ENCODE results near the gene MEPE. TPM values are rescaled to one million over a fixed set of nuclear protein-coding genes. Genes with fewer than 3 reads are reported as not detected.

The MEPE gene
- not detected for polyA plus RNA-seq (ENCODE audit: insufficient read length in 10 of 10)
- long read RNA-seq, donor 1, result 0 reads
- long read RNA-seq, donor 2, result 0 reads
- long read RNA-seq, donor 3, result 0 reads
- long read RNA-seq, donor 4, result 0 reads
- long read RNA-seq, donor 5, result 0 reads
- long read RNA-seq, donor 6, result 0 reads
- long read RNA-seq, donor 7, result 0 reads
- long read RNA-seq, donor 8, result 0 reads
- long read RNA-seq, donor 9, result 0 reads

GRCh38 chr4:87832669-87833068, at the start of gene MEPE:
Gene MEPE, plus strand, starts transcription at chr4:87832969. Its CDS starts 1,746 bp downstream, at chr4:87834715.
- DNase-seq, result no peak

- DNase-seq, result no peak
These were observed 49.0 kb upstream of the MEPE start for GRCh38 chr4:87783781-87784180.

GRCh38 chr4:87785731-87786509, 46.8 kb upstream of the MEPE start:
- no peak for DNase-seq

GRCh38 chr4:87799301-87800113, 33.3 kb upstream of the MEPE start, which contains the start of gene IBSP:
Gene IBSP, plus strand, starts transcription at chr4:87799554. Its CDS starts 2,808 bp downstream, at chr4:87802362.
- no peak for DNase-seq

GRCh38 chr4:87802858-87803257, 29.9 kb upstream of the MEPE start:
- no peak for DNase-seq

- DNase-seq, result no peak
These were observed 29.3 kb upstream of the MEPE start for GRCh38 chr4:87803421-87803820.

- no peak for DNase-seq
These were observed 27.9 kb upstream of the MEPE start for GRCh38 chr4:87804871-87805270.

- DNase-seq, result no peak
These were observed 26.8 kb upstream of the MEPE start for GRCh38 chr4:87805971-87806370.

- peak in 1 of 3 donors; percentile 26 for DNase-seq
These were observed 26.2 kb upstream of the MEPE start for GRCh38 chr4:87806520-87806919.

GRCh38 chr4:87807402-87807801, 25.4 kb upstream of the MEPE start:
- peak in 1 of 3 donors; percentile 1 for DNase-seq

- no peak for DNase-seq
These were observed 20.8 kb upstream of the MEPE start for GRCh38 chr4:87811977-87812376.

GRCh38 chr4:87819281-87819919, 13.4 kb upstream of the MEPE start:
- peak in 1 of 3 donors; percentile 87 for DNase-seq

- DNase-seq, result no peak
These were observed 9.6 kb upstream of the MEPE start for GRCh38 chr4:87823200-87823599.

- DNase-seq, result no peak
These were observed 9.0 kb upstream of the MEPE start for GRCh38 chr4:87823724-87824123.

GRCh38 chr4:87824352-87824751, 8.4 kb upstream of the MEPE start:
- DNase-seq, result no peak

GRCh38 chr4:87834401-87834800, 1.6 kb downstream of the MEPE start:
- DNase-seq, result no peak

- DNase-seq, result no peak
These were observed 2.4 kb downstream of the MEPE start for GRCh38 chr4:87835197-87835596.

- no peak for DNase-seq
These were observed 3.0 kb downstream of the MEPE start for GRCh38 chr4:87835743-87836142.

- DNase-seq, result no peak
These were observed 5.4 kb downstream of the MEPE start for GRCh38 chr4:87838205-87838604.

- DNase-seq, result peak; percentile 12 to 64 (median 41)
These were observed 6.3 kb downstream of the MEPE start for GRCh38 chr4:87838890-87839591.

GRCh38 chr4:87839592-87839946, 6.8 kb downstream of the MEPE start:
- DNase-seq, result no peak

Data from muscle of back (tissue), 13 donors.